ENCODE measurements around the gene L3MBTL4.

L3MBTL4 gene

GRCh38 chr18:6362559-6363129 lies 52.1 kb downstream of the L3MBTL4 start:
- DNase-seq, result no peak

DNA sequence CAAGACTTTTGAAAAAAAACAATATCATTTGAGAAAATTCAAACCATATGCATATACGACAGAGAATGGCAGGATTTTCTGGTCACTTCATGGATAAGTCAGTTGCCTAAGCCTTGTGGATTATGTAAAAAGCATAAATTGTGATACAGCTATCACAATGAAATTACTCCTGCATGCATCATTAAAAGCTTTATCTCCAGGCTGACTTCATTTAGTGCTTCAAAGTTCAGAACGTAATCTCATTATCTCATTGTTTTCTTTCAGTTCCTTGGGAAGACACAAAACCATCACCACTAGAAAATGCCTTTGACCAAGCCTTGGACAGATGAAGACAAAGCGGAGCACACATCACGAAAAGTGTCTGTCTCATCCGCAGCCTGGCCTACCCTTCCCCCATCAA lies 57.0 kb downstream of the L3MBTL4 start:
- no peak for DNase-seq

DNA sequence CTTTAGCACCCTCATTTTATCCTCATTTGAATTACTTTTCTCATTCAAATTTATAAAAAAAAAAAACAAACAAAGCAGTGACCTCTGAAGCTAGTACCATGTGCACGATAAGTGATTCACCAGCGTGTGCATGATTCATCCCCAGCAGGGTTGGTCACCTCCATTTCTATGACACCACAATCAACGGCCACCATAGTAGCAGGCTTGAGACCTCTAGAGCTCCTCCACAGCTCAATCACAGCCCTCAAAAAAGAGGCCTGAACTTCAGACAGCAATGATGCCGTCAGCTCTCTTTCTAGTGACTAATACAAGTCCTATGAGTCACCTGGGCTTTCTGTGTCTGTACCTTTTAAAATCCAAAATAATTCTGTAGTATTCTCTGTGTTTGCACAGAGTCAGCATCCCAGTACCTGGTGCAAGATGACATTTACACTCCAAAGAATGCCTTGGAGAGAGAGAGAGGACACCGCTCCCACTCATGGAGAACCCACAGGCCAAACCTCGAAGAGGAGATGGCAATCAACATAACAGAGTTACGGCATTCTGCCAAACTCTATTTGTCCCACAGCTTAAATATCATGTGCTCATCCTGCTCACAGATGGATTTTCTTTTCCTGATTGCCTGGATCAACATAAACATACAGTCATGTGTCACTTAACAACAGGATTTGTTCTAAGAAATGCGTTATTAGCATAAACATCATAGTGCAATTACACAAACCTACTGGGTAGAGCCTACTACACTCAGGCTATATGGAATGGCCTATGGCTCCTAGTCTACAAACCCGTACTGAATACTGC lies 58.7 kb downstream of the L3MBTL4 start:
- DNase-seq, result no peak

GRCh38 chr18:6352275-6352674 lies 62.4 kb downstream of the L3MBTL4 start:
- DNase-seq, result no peak

DNA sequence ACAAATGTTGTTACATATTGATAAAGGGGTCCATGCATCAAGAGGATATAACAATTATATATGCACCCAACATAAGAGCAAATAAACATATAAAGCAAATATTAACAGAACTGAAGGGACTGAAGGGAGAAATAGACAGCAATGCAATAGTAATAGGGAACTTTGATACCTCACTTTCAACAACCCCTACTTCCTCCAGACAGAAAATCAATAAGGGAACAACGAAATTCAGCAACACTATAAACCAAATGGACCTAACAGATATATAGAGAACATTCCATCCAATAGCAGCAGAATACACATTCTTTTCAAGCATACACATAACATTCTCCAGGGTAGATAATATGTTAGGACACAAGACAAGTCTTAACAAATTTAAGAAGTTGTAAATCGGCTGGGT lies 71.7 kb downstream of the L3MBTL4 start:
- DNase-seq, result no peak

DNA sequence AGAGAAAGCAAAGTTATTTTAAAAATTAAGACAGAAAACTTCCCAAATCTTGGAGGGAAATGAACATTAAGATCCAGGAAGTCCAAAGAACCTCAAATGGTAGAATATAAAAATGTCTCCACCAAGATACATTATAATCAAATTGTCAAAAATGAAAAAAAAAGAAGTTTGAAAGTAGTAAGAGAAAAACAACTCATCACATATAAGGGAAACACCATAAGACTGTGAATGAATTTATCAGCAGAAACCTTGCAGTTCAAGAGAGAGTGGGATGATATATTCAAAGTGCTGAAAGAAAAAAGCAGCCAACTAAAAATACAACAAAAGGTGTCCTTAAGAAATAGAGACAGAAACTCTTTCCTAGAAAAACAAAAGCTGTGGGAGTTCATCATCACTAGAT lies 73.0 kb downstream of the L3MBTL4 start:
- DNase-seq, result no peak

DNA sequence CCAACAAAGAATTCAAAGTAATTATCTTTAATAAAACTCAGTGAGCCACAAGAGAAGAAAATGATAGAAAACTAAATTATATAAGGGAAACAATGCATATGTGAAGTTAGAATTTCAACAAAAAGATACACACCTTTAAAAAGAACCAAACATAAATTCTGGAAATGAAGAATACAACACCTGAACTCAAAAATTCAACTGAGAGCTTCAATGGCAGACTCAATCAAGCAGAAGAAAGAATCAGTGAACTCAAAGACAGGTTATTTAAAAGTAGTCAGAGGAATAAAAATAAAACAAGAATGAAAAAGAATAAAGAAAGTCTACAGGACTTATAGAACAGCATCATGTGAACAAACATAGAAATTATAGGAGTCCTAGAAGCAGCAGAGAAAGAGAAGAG lies 73.4 kb downstream of the L3MBTL4 start:
- no peak for DNase-seq

DNA sequence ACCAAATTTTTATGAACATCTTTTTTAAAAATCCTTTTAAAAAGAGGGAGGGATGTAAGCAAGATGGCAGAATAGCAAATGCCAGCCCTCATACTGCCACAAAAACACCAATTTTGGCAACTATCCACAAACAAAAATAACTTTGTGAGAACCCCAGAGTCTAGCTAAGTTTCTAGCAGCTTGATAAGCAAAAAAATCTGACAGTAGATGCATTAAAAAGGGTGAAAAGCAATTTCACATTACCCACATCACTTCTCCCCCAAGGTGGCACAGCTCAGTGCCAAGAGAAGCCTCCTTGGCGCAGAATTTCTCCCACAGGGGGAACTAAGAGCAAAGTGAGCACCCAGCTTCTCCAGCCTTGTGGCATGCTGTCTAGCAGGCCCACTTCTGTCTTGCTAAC lies 74.6 kb downstream of the L3MBTL4 start:
- DNase-seq, result no peak

GRCh38 chr18:6336239-6336638 lies 78.5 kb downstream of the L3MBTL4 start:
- no peak for DNase-seq

DNA sequence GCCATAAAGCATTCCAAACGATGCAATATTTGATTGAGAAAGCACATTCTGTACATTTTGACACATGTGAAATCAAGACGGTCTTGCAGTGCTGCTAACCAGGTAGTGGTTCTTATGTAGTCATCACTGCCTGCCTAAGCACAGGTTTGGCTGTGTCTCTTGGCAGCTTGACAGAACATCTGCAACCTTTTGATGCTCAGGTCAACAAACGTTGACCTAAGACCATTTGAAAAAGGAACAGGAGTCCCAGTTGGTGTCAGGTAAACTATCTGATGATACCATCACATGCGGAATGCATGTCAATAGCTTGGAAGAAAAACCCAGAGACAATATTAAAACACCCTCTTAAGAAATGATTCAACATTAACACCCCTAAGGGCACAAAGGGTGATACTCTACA lies 80.7 kb downstream of the L3MBTL4 start:
- no peak for DNase-seq

DNA sequence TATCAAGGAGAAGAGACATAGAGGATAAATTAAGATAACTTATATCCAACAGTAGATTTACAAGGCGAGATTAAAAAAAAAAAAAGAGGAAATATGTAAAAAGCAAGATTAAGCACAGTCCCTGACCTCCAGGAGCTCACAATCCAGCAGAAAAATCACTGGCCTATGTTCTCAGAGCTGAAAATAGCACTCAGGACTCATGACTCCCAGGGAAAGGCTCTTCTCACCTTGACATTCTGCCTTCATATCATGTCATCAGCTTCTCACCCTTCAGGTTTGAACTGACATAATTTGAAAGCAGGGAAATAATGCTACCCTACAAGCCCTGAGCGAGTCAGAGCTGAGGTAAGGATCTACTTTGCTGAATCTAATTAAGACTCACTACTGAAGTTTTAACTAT lies 82.8 kb downstream of the L3MBTL4 start:
- no peak for DNase-seq

DNA sequence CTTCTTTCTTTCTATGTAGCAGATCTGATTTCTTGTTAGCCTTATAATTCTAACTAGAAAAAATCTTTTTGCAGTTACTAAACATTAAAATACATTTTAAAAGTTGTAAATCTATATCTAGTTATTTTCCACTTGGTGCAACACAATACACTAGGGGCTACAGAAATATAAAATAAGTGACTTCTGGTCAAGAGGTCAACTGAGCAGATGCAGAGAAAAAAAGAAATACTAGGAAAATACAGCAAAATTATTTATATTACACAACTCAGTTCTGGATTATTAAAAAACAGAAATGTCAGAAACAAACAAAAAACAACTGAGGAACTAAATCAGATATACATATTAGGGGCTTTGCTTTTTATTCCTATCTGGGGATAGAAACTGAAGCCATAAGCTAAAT lies 83.9 kb downstream of the L3MBTL4 start:
- DNase-seq, result no peak

DNA sequence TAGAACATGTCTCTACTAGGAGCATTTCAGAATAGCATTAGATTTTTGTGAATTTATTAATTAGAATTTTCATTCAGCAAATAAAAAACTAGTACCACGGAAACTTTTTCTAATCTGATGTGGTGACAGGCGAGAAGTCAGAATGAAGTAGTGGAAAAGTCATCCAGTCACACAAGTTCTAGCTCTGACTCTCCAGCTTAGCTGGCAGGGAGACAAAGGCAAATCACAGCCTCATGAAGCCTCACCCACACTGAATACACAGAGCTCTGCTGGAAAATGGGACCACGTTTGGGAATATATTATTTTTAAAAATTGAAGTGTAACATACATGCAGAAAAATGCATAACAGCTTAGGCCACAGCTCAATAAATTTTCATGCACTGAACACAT lies 86.1 kb downstream of the L3MBTL4 start:
- DNase-seq, result no peak

GRCh38 chr18:6327895-6328620 lies 86.7 kb downstream of the L3MBTL4 start:
- no peak for DNase-seq

GRCh38 chr18:6327485-6327884 lies 87.2 kb downstream of the L3MBTL4 start:
- DNase-seq, result no peak

- no peak for DNase-seq
These were observed 88.1 kb downstream of the L3MBTL4 start for GRCh38 chr18:6326566-6326965.

DNA sequence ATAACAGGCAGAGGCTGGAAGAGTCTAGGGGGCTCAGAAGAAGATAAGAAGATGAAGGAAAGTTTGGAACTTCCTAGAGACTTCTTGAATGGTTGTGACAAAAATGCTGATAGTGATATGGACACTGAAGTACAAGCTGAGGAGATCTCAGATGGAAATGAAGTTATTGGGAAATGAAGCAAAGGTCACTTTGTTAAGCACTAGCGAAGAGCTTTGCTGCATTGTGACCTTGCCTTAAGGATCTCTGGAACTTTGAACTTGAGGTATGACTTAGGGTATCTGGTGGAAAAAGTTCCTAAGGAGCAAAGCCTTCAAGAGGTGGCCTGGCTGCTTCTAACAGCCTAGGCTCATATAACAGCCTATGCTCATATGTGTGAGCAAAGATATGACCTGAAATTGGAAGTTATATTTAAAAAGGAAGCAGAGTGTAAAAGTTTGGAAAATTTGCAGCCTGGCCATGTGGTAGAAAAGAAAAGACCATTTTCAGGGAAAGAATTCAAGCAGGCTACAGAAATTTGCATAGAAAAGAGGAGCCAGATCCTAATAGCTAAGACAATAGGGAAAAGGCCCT lies 91.3 kb downstream of the L3MBTL4 start:
- no peak for DNase-seq

DNA sequence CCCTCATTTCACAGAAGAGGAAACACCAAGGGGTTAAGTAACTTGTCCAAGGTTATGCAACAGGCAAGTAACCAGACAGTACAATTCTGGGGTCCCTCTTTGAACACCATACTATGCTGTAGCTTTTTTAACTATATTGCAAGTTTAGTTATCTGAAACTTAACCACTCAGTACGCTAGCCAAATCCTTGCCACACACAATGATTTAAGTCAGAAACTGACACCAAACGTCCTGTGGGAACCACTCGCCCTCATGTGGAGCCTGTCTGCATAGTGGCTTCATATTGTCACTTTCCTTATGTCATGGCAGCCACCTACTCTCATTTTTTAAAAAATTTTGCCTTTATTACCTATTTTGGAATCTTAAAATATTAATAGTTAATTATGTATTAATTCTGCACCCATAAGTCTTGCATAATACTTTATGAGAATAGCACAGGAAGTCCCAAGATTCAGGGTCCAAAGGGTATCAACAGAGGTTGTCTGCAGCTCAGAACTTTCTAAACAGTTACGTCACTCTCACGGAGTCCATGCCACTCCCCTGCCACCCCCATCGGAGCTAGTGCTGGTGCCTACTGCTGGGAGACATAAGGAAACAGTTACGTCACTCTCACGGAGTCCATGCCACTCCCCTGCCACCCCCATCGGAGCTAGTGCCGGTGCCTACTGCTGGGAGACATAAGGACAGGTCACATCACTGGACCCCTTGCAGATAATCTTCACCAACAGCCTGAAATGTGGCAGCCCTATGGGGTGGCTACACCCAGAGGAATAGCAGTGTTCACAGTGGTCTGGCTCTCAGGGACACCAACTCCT lies 99.0 kb downstream of the L3MBTL4 start:
- no peak for DNase-seq

DNA sequence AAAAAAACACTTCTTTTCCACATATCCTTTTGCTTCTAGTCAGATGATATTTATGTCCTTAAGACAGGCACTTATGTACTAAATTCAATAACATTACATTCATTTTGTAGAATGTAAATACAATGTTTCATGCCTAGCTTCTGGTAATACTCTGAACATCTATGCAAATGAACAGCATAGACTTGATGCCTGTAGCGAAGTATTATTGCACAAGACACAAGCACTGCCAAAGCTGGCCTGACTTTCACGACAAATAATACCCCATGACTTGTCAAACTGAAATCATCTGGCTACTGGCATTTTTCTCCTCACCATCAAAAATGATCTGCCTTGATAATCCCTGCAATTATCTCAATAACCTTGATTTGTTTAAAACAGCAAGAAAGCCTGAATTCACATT lies 101.3 kb downstream of the L3MBTL4 start:
- no peak for DNase-seq

- DNase-seq, result no peak
These were observed 103.1 kb downstream of the L3MBTL4 start for GRCh38 chr18:6311456-6312215.

- no peak for DNase-seq
These were observed 104.0 kb downstream of the L3MBTL4 start for GRCh38 chr18:6310714-6311113.

GRCh38 chr18:6297875-6298274 lies 116.8 kb downstream of the L3MBTL4 start:
- DNase-seq, result no peak
